ENCODE measurements around the gene MARCHF9.

Gene MARCHF9

GRCh38 chr12:57802607-57803006 lies 47.7 kb downstream of the MARCHF9 start:
- no peak for TF ChIP-seq ZFX (IDR thresholded peaks at IDR 0.05; ENCODE audit: borderline replicate concordance)
- TF ChIP-seq, protein P1, sequence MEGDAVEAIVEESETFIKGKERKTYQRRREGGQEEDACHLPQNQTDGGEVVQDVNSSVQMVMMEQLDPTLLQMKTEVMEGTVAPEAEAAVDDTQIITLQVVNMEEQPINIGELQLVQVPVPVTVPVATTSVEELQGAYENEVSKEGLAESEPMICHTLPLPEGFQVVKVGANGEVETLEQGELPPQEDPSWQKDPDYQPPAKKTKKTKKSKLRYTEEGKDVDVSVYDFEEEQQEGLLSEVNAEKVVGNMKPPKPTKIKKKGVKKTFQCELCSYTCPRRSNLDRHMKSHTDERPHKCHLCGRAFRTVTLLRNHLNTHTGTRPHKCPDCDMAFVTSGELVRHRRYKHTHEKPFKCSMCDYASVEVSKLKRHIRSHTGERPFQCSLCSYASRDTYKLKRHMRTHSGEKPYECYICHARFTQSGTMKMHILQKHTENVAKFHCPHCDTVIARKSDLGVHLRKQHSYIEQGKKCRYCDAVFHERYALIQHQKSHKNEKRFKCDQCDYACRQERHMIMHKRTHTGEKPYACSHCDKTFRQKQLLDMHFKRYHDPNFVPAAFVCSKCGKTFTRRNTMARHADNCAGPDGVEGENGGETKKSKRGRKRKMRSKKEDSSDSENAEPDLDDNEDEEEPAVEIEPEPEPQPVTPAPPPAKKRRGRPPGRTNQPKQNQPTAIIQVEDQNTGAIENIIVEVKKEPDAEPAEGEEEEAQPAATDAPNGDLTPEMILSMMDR (IDR thresholded peaks at IDR 0.05): no peak
- H3K27ac ChIP-seq: no peak overlapping the region

- no peak overlapping the region for H3K27ac ChIP-seq
- TF ChIP-seq, protein P1 (IDR thresholded peaks at IDR 0.05): peak; percentile 89
- no peak for TF ChIP-seq ZFX (IDR thresholded peaks at IDR 0.05; ENCODE audit: borderline replicate concordance)
Measured at GRCh38 chr12:57803319-57803893, 48.5 kb downstream of the MARCHF9 start.

- H3K27ac ChIP-seq: no peak overlapping the region
- no peak for TF ChIP-seq ZFX (IDR thresholded peaks at IDR 0.05; ENCODE audit: borderline replicate concordance)
- TF ChIP-seq, protein P1 (IDR thresholded peaks at IDR 0.05): no peak
Measured at GRCh38 chr12:57806677-57807076, 51.8 kb downstream of the MARCHF9 start.

- TF ChIP-seq, protein P1 (IDR thresholded peaks at IDR 0.05): no peak
- no peak for TF ChIP-seq ZFX (IDR thresholded peaks at IDR 0.05; ENCODE audit: borderline replicate concordance)
- H3K27ac ChIP-seq: no peak overlapping the region
Measured at GRCh38 chr12:57807285-57807684, 52.4 kb downstream of the MARCHF9 start.

DNA sequence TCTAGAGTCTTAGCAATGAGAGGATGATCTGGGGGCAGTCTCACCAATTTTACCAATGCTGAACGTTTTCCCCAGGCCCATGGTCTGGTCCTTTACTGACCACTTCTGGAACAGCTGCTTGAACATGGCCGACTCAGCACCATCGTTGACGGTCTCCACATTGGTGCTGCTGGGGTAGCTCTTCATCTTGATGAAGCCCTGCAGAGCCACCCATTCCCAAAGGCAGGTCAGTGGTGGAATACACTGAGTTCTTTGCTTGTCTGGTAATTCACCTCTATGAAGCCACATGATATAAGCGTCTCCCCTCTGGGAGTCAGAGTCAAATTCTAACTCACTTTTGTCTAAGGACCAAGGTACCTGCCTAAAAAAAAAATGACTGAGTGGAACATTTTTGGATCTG lies 53.4 kb downstream of the MARCHF9 start:
- no peak overlapping the region for H3K27ac ChIP-seq
- TF ChIP-seq, protein P1 (IDR thresholded peaks at IDR 0.05): no peak
- TF ChIP-seq ZFX (IDR thresholded peaks at IDR 0.05; ENCODE audit: borderline replicate concordance): no peak

- no peak for TF ChIP-seq ZFX (IDR thresholded peaks at IDR 0.05; ENCODE audit: borderline replicate concordance)
- TF ChIP-seq, protein P1 (IDR thresholded peaks at IDR 0.05): no peak
- no peak overlapping the region for H3K27ac ChIP-seq
Measured at GRCh38 chr12:57809425-57809824, 54.5 kb downstream of the MARCHF9 start.
